GM23338 (cell line): Measurements from ENCODE around the gene HDAC9.

Source experiments
- EZH2 ChIP-seq: fragments of 200-600 bp; sonication (generic); IDR thresholded peaks from one replicate; pipeline ENCODE4 v1.8.0; 2017; ENCODE audit warnings: antibody characterized with exemption, mild to moderate bottlenecking, low read depth; ENCODE audit not compliant: unreplicated experiment
- POLR2AphosphoS5 ChIP-seq: IDR thresholded peaks from 2 replicates; pipeline ENCODE4 v1.6.1; 2016; ENCODE audit warnings: antibody characterized with exemption, low read depth
- STAT1 ChIP-seq: IDR thresholded peaks from one replicate; pipeline ENCODE4 v1.6.1; 2016; ENCODE audit warnings: antibody characterized with exemption; ENCODE audit not compliant: unreplicated experiment
- TF ChIP-seq, protein P1 (sequence below), 2 experiments: fragments of 200-600 bp in 1 of 2; sonication (generic) in 1 of 2; conservative IDR thresholded peaks; 2 replicates each; pipeline versions ENCODE4 v1.5.1 to v1.6.1; 2016 to 2017; ENCODE audit warnings: antibody characterized with exemption in 2 of 2, low read depth in 2 of 2, mild to moderate bottlenecking in 2 of 2, moderate library complexity in 1 of 2
- TF ChIP-seq, protein P2 (sequence below): IDR thresholded peaks from one replicate; pipeline ENCODE4 v1.6.1; 2018; ENCODE audit warnings: antibody characterized with exemption; ENCODE audit not compliant: unreplicated experiment

GRCh38 chr7:18570890-18571478, 75.4 kb downstream of the HDAC9 start:
- TF ChIP-seq, protein P1, sequence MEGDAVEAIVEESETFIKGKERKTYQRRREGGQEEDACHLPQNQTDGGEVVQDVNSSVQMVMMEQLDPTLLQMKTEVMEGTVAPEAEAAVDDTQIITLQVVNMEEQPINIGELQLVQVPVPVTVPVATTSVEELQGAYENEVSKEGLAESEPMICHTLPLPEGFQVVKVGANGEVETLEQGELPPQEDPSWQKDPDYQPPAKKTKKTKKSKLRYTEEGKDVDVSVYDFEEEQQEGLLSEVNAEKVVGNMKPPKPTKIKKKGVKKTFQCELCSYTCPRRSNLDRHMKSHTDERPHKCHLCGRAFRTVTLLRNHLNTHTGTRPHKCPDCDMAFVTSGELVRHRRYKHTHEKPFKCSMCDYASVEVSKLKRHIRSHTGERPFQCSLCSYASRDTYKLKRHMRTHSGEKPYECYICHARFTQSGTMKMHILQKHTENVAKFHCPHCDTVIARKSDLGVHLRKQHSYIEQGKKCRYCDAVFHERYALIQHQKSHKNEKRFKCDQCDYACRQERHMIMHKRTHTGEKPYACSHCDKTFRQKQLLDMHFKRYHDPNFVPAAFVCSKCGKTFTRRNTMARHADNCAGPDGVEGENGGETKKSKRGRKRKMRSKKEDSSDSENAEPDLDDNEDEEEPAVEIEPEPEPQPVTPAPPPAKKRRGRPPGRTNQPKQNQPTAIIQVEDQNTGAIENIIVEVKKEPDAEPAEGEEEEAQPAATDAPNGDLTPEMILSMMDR (conservative IDR thresholded peaks at IDR 0.05; ENCODE audit: low read depth in 2 of 2): peak; percentile 54 to 60
- no peak for TF ChIP-seq POLR2AphosphoS5
- TF ChIP-seq, protein P2, sequence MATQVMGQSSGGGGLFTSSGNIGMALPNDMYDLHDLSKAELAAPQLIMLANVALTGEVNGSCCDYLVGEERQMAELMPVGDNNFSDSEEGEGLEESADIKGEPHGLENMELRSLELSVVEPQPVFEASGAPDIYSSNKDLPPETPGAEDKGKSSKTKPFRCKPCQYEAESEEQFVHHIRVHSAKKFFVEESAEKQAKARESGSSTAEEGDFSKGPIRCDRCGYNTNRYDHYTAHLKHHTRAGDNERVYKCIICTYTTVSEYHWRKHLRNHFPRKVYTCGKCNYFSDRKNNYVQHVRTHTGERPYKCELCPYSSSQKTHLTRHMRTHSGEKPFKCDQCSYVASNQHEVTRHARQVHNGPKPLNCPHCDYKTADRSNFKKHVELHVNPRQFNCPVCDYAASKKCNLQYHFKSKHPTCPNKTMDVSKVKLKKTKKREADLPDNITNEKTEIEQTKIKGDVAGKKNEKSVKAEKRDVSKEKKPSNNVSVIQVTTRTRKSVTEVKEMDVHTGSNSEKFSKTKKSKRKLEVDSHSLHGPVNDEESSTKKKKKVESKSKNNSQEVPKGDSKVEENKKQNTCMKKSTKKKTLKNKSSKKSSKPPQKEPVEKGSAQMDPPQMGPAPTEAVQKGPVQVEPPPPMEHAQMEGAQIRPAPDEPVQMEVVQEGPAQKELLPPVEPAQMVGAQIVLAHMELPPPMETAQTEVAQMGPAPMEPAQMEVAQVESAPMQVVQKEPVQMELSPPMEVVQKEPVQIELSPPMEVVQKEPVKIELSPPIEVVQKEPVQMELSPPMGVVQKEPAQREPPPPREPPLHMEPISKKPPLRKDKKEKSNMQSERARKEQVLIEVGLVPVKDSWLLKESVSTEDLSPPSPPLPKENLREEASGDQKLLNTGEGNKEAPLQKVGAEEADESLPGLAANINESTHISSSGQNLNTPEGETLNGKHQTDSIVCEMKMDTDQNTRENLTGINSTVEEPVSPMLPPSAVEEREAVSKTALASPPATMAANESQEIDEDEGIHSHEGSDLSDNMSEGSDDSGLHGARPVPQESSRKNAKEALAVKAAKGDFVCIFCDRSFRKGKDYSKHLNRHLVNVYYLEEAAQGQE: no peak
- TF ChIP-seq STAT1: no peak
- no peak for TF ChIP-seq EZH2
